ENCODE results near the gene PCDHB10.
"Not testable (repeated sequence)": the region's sequence is repeated elsewhere in the genome, so short reads cannot be mapped to it uniquely, and the experiment has no call there.

Gene PCDHB10

GRCh38 chr5:141192110-141192725, at the start of gene PCDHB10:
Gene PCDHB10, plus strand, starts transcription at chr5:141192353. Its CDS starts 200 bp downstream, at chr5:141192553.
- DNase-seq (ENCODE audit: low read depth in 1 of 2, low spot score in 1 of 2) = no peak

- DNase-seq (ENCODE audit: low read depth in 1 of 2, low spot score in 1 of 2) = no peak
Measured at GRCh38 chr5:141149812-141150211, 42.3 kb upstream of the PCDHB10 start, which contains the start of gene PCDHB6. Gene PCDHB6, plus strand, starts transcription at chr5:141150057. Its CDS starts 201 bp downstream, at chr5:141150258.

GRCh38 chr5:141150224-141150992, 41.7 kb upstream of the PCDHB10 start:
- DNase-seq (ENCODE audit: low read depth in 1 of 2, low spot score in 1 of 2) = no peak

GRCh38 chr5:141150993-141151325, 41.2 kb upstream of the PCDHB10 start:
- DNase-seq (ENCODE audit: low read depth in 1 of 2, low spot score in 1 of 2) = no peak

- DNase-seq (ENCODE audit: low read depth in 1 of 2, low spot score in 1 of 2) = not testable (repeated sequence)
Measured at GRCh38 chr5:141151632-141152031, 40.5 kb upstream of the PCDHB10 start.

- not testable (repeated sequence) for DNase-seq (ENCODE audit: low read depth in 1 of 2, low spot score in 1 of 2)
Measured at GRCh38 chr5:141152096-141152495, 40.1 kb upstream of the PCDHB10 start.

- no peak for DNase-seq (ENCODE audit: low read depth in 1 of 2, low spot score in 1 of 2)
Measured at GRCh38 chr5:141155540-141156374, 36.4 kb upstream of the PCDHB10 start.

GRCh38 chr5:141157356-141157755, 34.8 kb upstream of the PCDHB10 start:
- DNase-seq (ENCODE audit: low read depth in 1 of 2, low spot score in 1 of 2) = not testable (repeated sequence)

- DNase-seq (ENCODE audit: low read depth in 1 of 2, low spot score in 1 of 2) = not testable (repeated sequence)
Measured at GRCh38 chr5:141157901-141158300, 34.3 kb upstream of the PCDHB10 start.

GRCh38 chr5:141172381-141173204, 19.6 kb upstream of the PCDHB10 start, which contains the start of gene PCDHB7:
Gene PCDHB7, plus strand, starts transcription at chr5:141172644. Its CDS starts 192 bp downstream, at chr5:141172836.
- DNase-seq (ENCODE audit: low read depth in 1 of 2, low spot score in 1 of 2) = no peak

- DNase-seq (ENCODE audit: low read depth in 1 of 2, low spot score in 1 of 2) = not testable (repeated sequence)
Measured at GRCh38 chr5:141174291-141175104, 17.7 kb upstream of the PCDHB10 start.

GRCh38 chr5:141175933-141176332, 16.2 kb upstream of the PCDHB10 start:
- DNase-seq (ENCODE audit: low read depth in 1 of 2, low spot score in 1 of 2) = no peak

GRCh38 chr5:141177577-141178191, 14.5 kb upstream of the PCDHB10 start, which contains the start of gene PCDHB8:
Gene PCDHB8, plus strand, starts transcription at chr5:141177790. Its CDS starts 245 bp downstream, at chr5:141178035.
- DNase-seq (ENCODE audit: low read depth in 1 of 2, low spot score in 1 of 2) = not testable (repeated sequence)

- DNase-seq (ENCODE audit: low read depth in 1 of 2, low spot score in 1 of 2) = not testable (repeated sequence)
Measured at GRCh38 chr5:141179371-141179770, 12.8 kb upstream of the PCDHB10 start.

- DNase-seq (ENCODE audit: low read depth in 1 of 2, low spot score in 1 of 2) = not testable (repeated sequence)
Measured at GRCh38 chr5:141179876-141180275, 12.3 kb upstream of the PCDHB10 start.

GRCh38 chr5:141180313-141180712, 11.8 kb upstream of the PCDHB10 start:
- DNase-seq (ENCODE audit: low read depth in 1 of 2, low spot score in 1 of 2) = no peak

GRCh38 chr5:141182248-141182647, 9.9 kb upstream of the PCDHB10 start, which contains the start of gene PCDHB16:
Gene PCDHB16, plus strand, starts transcription at chr5:141182387. Its CDS starts 173 bp downstream, at chr5:141182560.
- DNase-seq (ENCODE audit: low read depth in 1 of 2, low spot score in 1 of 2) = no peak

- not testable (repeated sequence) for DNase-seq (ENCODE audit: low read depth in 1 of 2, low spot score in 1 of 2)
Measured at GRCh38 chr5:141184117-141184855, 7.9 kb upstream of the PCDHB10 start.
